Erythroblast (primary cell): ENCODE measurements around the gene EP400.

Experiments used
- GATA1 ChIP-seq: IDR thresholded peaks from 2 replicates; pipeline ENCODE4 v1.6.1; 2011; ENCODE audit warnings: low read depth, mild to moderate bottlenecking, control low read depth, low read length, moderate library complexity
- POLR2A ChIP-seq: IDR thresholded peaks from 2 replicates; pipeline ENCODE4 v1.6.1; 2011; ENCODE audit warnings: mild to moderate bottlenecking, low read length

GRCh38 chr12:132075714-132076553, 126.2 kb downstream of the EP400 start:
- no peak for TF ChIP-seq POLR2A
- TF ChIP-seq GATA1, result no peak
